ENCODE results near the gene TBL2.
A peak's percentile ranks its signal among the peaks of the same experiment; 100 is the strongest.
"Not testable (repeated sequence)": the region's sequence is repeated elsewhere in the genome, so short reads cannot be mapped to it uniquely, and the experiment has no call there.

The TBL2 gene

GRCh38 chr7:73547841-73548240 lies 30.5 kb downstream of the TBL2 start:
- in situ Hi-C loops (cut with MboI; ENCODE audit: low pct_unique_long_range_greater_than_20kb, low sequenced_read_pairs) = no loop called here
- no peak for DNase-seq

GRCh38 chr7:73544678-73545077 lies 33.7 kb downstream of the TBL2 start:
- in situ Hi-C loops (cut with MboI; ENCODE audit: low pct_unique_long_range_greater_than_20kb, low sequenced_read_pairs) = no loop called here
- DNase-seq = no peak

GRCh38 chr7:73541722-73542121 lies 36.7 kb downstream of the TBL2 start:
- in situ Hi-C loops (cut with MboI; ENCODE audit: low pct_unique_long_range_greater_than_20kb, low sequenced_read_pairs) = no loop called here
- DNase-seq = no peak

GRCh38 chr7:73539709-73540108 lies 38.7 kb downstream of the TBL2 start:
- in situ Hi-C loops (cut with MboI; ENCODE audit: low pct_unique_long_range_greater_than_20kb, low sequenced_read_pairs) = no loop called here
- DNase-seq = no peak

- in situ Hi-C loops (cut with MboI; ENCODE audit: low pct_unique_long_range_greater_than_20kb, low sequenced_read_pairs); DNase-seq: not testable (repeated sequence)
Measured at GRCh38 chr7:73538510-73538909, 39.9 kb downstream of the TBL2 start.

GRCh38 chr7:73537051-73537450 lies 41.3 kb downstream of the TBL2 start:
- DNase-seq = no peak
- in situ Hi-C loops (cut with MboI; ENCODE audit: low pct_unique_long_range_greater_than_20kb, low sequenced_read_pairs) = no loop called here

GRCh38 chr7:73536479-73536878 lies 41.9 kb downstream of the TBL2 start:
- no peak for DNase-seq
- in situ Hi-C loops (cut with MboI; ENCODE audit: low pct_unique_long_range_greater_than_20kb, low sequenced_read_pairs) = no loop called here

GRCh38 chr7:73535918-73536317 lies 42.5 kb downstream of the TBL2 start:
- in situ Hi-C loops (cut with MboI; ENCODE audit: low pct_unique_long_range_greater_than_20kb, low sequenced_read_pairs); DNase-seq: not testable (repeated sequence)

- in situ Hi-C loops (cut with MboI; ENCODE audit: low pct_unique_long_range_greater_than_20kb, low sequenced_read_pairs) = no loop called here
- DNase-seq = peak; percentile 29
Measured at GRCh38 chr7:73533742-73534141, 44.6 kb downstream of the TBL2 start.

GRCh38 chr7:73532224-73532623 lies 46.2 kb downstream of the TBL2 start:
- in situ Hi-C loops (cut with MboI; ENCODE audit: low pct_unique_long_range_greater_than_20kb, low sequenced_read_pairs) = no loop called here
- no peak for DNase-seq

GRCh38 chr7:73530800-73531199 lies 47.6 kb downstream of the TBL2 start:
- no peak for DNase-seq
- in situ Hi-C loops (cut with MboI; ENCODE audit: low pct_unique_long_range_greater_than_20kb, low sequenced_read_pairs) = no loop called here

GRCh38 chr7:73526896-73527821 lies 51.2 kb downstream of the TBL2 start:
- in situ Hi-C loops (cut with MboI; ENCODE audit: low pct_unique_long_range_greater_than_20kb, low sequenced_read_pairs) = no loop called here

GRCh38 chr7:73526158-73526494 lies 52.3 kb downstream of the TBL2 start:
- DNase-seq; in situ Hi-C loops (cut with MboI; ENCODE audit: low pct_unique_long_range_greater_than_20kb, low sequenced_read_pairs): not testable (repeated sequence)

More at GRCh38 chr7:73526896-73527821, 51.2 kb downstream of the TBL2 start:
- peak; percentile 77 for DNase-seq

GRCh38 chr7:73522105-73522872 lies 56.1 kb downstream of the TBL2 start, which contains the start of gene BAZ1B:
Gene BAZ1B, minus strand, starts transcription at chr7:73522293. Its CDS starts 360 bp downstream, at chr7:73521933.
- in situ Hi-C loops (cut with MboI; ENCODE audit: low pct_unique_long_range_greater_than_20kb, low sequenced_read_pairs) = no loop called here
- peak; percentile 98 for DNase-seq

GRCh38 chr7:73521636-73522104 lies 56.7 kb downstream of the TBL2 start:
- in situ Hi-C loops (cut with MboI; ENCODE audit: low pct_unique_long_range_greater_than_20kb, low sequenced_read_pairs) = no loop called here
- DNase-seq = no peak

GRCh38 chr7:73520673-73521635 lies 57.4 kb downstream of the TBL2 start:
- in situ Hi-C loops (cut with MboI; ENCODE audit: low pct_unique_long_range_greater_than_20kb, low sequenced_read_pairs) = no loop called here
- DNase-seq = peak; percentile 58

GRCh38 chr7:73519867-73520672 lies 58.3 kb downstream of the TBL2 start:
- DNase-seq = no peak
- in situ Hi-C loops (cut with MboI; ENCODE audit: low pct_unique_long_range_greater_than_20kb, low sequenced_read_pairs) = no loop called here

GRCh38 chr7:73518470-73518869 lies 59.9 kb downstream of the TBL2 start:
- no peak for DNase-seq
- in situ Hi-C loops (cut with MboI; ENCODE audit: low pct_unique_long_range_greater_than_20kb, low sequenced_read_pairs) = no loop called here

Measured in KBM-7 (cell line).